DOHH2 (cell line): ENCODE measurements around the gene COL20A1.

Experiments used
- EZH2phosphoT487 ChIP-seq: fragments of 200-600 bp; sonication (generic); IDR thresholded peaks from 2 replicates; pipeline ENCODE4 v1.6.1; 2017; ENCODE audit warnings: borderline replicate concordance, mild to moderate bottlenecking, antibody characterized with exemption, low read length, moderate library complexity, mixed read lengths
- TF ChIP-seq, protein P1 (sequence below): fragments of 200-600 bp; sonication (generic); IDR thresholded peaks from one replicate; pipeline ENCODE4 v1.5.1; 2014; ENCODE audit warnings: antibody characterized with exemption, mild to moderate bottlenecking, low read depth, low read length; ENCODE audit not compliant: poor library complexity, severe bottlenecking

GRCh38 chr20:63337786-63338420 lies 44.9 kb downstream of the COL20A1 start:
- TF ChIP-seq, protein P1, sequence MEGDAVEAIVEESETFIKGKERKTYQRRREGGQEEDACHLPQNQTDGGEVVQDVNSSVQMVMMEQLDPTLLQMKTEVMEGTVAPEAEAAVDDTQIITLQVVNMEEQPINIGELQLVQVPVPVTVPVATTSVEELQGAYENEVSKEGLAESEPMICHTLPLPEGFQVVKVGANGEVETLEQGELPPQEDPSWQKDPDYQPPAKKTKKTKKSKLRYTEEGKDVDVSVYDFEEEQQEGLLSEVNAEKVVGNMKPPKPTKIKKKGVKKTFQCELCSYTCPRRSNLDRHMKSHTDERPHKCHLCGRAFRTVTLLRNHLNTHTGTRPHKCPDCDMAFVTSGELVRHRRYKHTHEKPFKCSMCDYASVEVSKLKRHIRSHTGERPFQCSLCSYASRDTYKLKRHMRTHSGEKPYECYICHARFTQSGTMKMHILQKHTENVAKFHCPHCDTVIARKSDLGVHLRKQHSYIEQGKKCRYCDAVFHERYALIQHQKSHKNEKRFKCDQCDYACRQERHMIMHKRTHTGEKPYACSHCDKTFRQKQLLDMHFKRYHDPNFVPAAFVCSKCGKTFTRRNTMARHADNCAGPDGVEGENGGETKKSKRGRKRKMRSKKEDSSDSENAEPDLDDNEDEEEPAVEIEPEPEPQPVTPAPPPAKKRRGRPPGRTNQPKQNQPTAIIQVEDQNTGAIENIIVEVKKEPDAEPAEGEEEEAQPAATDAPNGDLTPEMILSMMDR, result no peak
- no peak for TF ChIP-seq EZH2phosphoT487
